H1 (cell line): ENCODE data around the gene ACACB.

Experiments
- CHD1 ChIP-seq: IDR thresholded peaks from 2 replicates; pipeline ENCODE4 v1.6.1; 2012; ENCODE audit warnings: low read depth, low read length, improper control_type of control experiment
- CTCF ChIP-seq, 3 experiments: IDR thresholded peaks; 1 replicate in 2 of 3; 2 replicates in 1 of 3; pipeline versions ENCODE4 v1.5.1 to v1.6.1; 2011; ENCODE audit warnings: low read length in 3 of 3, mild to moderate bottlenecking in 3 of 3, inconsistent platforms in 2 of 3, low read depth in 1 of 3, moderate library complexity in 1 of 3; ENCODE audit not compliant: insufficient read depth in 1 of 3; ENCODE audit errors: control extremely low read depth in 1 of 3
- POLR2A ChIP-seq, 2 experiments: IDR thresholded peaks; 1 replicate in 1 of 2; 2 replicates in 1 of 2; pipeline ENCODE4 v1.6.1; 2011; ENCODE audit warnings: low read depth in 2 of 2, low read length in 2 of 2, mild to moderate bottlenecking in 2 of 2; ENCODE audit errors: control extremely low read depth in 1 of 2
- RAD21 ChIP-seq, 2 experiments: IDR thresholded peaks in 1 of 2; conservative IDR thresholded peaks in 1 of 2; 2 replicates each; pipeline ENCODE4 v1.6.1; 2011; ENCODE audit warnings: low read depth in 2 of 2, low read length in 2 of 2, improper control_type of control experiment in 1 of 2, inconsistent platforms in 1 of 2, mild to moderate bottlenecking in 1 of 2, moderate library complexity in 1 of 2
- SUZ12 ChIP-seq: fragments of 200-600 bp; sonication (generic); IDR thresholded peaks from 2 replicates; pipeline ENCODE4 v1.6.1; 2012; ENCODE audit warnings: mild to moderate bottlenecking, inconsistent platforms, low read length, moderate library complexity, mixed read lengths
- YY1 ChIP-seq: IDR thresholded peaks from 2 replicates; pipeline ENCODE4 v1.6.1; 2011; ENCODE audit warnings: low read depth, mild to moderate bottlenecking, low read length

GRCh38 chr12:109191621-109192250 is 75.3 kb downstream of the ACACB start:
- TF ChIP-seq POLR2A (IDR thresholded peaks at IDR 0.05; ENCODE audit: control extremely low read depth in 1 of 2, low read depth in 2 of 2, low read length in 2 of 2) (no peak), RAD21 (IDR thresholded peaks at IDR 0.05 in 1 of 2, conservative IDR thresholded peaks at IDR 0.05 in 1 of 2; ENCODE audit: low read depth in 2 of 2, low read length in 2 of 2) (no peak), CHD1 (no peak), CTCF (IDR thresholded peaks at IDR 0.05; ENCODE audit: control extremely low read depth in 1 of 3, insufficient read depth in 1 of 3, low read depth in 1 of 3, low read length in 3 of 3) (no peak), YY1 (no peak), SUZ12 (no peak)
